SU-DHL-6 (cell line): ENCODE data around the gene ASL.
"Not testable (repeated sequence)": the region's sequence is repeated elsewhere in the genome, so short reads cannot be mapped to it uniquely, and the experiment has no call there.

Experiments used
- CTCF ChIP-seq: fragments of 200-600 bp; sonication (generic); IDR thresholded peaks from one replicate; pipeline ENCODE4 v1.5.1; 2017; ENCODE audit warnings: antibody characterized with exemption, mild to moderate bottlenecking, low read length, moderate library complexity; ENCODE audit not compliant: insufficient read depth, poor library complexity, severe bottlenecking
- EZH2phosphoT487 ChIP-seq: fragments of 200-600 bp; sonication (generic), shearing (Covaris generic); conservative IDR thresholded peaks from 2 replicates; pipeline ENCODE4 v1.6.1; 2018; ENCODE audit warnings: mild to moderate bottlenecking, antibody characterized with exemption, low read length, moderate library complexity, mixed read lengths

- TF ChIP-seq CTCF, EZH2phosphoT487: not testable (repeated sequence)
Observed at GRCh38 chr7:66103994-66104393, 28.4 kb downstream of the ASL start.
